HG03103 (cell line): ENCODE data around the gene SNAP25.

Experiments used
- ATAC-seq: cut with Tn5 transposase; IDR thresholded peaks from one replicate; pipeline ENCODE4 v1.9.1; 2021; ENCODE audit warnings: low read depth; ENCODE audit not compliant: unreplicated experiment

The SNAP25 gene

DNA sequence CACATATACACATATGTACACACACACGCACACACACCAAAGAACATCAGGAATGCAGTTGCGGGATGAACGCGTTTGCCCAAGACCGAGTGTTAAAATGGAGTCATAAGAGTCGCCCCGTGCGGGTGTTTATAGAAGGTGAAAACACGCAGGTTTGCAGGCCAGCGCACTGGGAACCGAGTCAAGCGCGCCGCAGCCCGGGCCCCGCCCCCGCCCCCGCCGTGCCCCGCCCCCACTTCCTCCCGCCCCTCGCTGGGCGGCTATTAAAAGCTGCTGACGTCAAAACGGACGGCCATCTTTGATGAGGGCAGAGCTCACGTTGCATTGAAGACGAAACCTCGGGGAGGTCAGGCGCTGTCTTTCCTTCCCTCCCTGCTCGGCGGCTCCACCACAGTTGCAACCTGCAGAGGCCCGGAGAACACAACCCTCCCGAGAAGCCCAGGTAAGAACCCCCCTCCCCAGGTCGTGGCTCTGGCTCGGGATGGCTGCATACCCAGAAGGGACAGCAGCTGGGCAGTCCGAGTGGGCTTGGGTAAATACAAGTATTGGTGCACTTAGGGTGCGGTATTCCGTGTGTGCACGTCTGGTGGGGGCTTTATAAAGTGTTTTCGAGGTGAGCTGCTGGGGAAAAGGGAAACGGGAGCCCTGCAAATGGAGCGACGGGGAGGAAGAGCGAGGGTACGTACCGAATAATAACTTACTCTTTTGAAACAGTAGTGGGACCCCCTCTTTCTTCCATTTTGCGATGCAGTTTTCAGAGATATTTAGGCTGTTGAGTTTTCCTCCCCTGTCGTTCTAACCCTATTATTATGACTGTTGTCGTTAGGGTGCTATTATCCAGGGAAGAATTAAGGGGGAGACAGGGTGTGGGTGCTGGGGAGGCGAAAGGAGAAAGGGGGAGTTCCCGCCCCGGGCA is at the start of gene SNAP25:
TSS of gene SNAP25 (plus strand) at position 295 of the 916 bp plus-strand sequence. CDS start 56,662 bp downstream, outside the sequence.
- ATAC-seq, result no peak

DNA sequence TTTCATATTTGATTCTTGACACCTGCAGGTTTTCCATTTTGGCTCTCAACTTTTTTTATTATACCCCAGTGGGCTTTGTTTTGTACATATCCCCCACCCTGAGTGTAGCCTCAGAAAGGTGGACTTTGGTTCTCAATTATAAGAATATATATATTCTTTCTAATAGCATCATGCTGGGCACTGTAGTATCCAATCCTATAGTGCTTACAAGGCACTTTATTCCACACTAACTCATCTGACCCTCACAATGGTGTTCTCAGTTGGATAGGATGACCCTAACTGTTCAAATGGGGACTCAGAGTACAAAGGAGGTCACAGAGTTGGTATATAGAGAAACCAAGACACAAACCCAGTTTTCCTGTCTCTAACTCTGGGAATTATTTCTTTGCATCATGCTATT is 48.9 kb upstream of the SNAP25 start:
- no peak for ATAC-seq

DNA sequence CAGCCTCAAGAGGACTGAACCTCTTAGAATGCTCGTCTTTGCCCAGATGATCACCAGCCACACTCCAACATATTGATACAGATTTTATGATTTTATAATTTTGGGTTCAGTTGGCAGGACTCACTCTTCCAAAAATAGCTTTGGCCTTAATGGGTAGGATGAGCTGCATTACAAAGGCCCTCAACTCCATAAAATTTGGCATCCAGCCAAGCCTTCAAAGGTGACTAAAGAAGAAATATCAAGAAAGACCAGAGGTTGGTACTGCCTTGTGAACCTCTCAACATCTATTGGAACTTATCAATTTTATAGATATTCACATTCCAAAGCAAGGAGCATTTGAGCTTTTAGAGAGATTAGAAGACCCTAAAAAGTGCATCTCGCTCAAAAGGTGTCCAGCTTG is 48.4 kb upstream of the SNAP25 start:
- no peak for ATAC-seq

DNA sequence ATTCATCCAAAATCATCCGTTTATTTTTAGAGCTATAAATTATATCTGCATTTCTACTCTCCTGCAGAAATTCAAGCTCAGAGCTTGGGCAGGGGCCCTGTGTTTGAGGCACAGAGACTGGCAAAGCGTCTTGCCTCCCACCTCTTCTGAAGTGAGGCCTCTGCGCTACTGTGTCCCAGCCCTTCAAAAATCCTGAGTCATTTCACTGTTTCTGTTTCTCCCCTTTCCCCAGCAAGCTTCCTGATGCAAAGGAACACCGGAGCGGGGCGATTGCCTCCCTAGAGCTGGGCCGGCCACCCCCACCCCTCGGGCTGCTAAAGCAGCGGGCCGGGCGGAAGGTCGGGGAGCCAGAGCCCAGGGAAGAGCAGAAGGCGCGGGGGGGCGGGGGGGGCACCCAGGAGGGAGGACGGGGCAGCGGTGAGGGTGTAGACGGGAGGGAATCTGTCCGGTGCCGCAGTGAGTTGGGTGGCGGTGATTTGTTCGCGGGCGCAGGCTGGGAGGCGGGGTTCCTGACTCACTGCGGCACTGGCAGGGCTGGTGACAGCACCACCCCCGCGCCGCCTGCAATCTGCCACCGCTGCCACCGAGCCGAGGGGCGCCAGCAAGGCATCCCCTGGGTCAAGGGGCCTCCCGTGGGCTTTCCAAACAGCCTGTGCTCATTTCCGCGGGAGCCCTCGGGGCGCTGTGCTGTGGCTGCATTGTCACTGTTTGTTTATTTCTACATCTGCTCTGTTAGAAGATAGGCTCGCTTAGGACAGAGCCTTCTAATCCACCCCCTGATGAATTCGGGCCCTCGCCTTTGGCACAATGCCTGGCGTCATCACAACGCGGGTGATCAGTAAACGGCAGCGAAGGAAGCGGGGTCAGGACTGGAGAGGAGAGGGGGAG is 46.5 kb upstream of the SNAP25 start:
- no peak for ATAC-seq

DNA sequence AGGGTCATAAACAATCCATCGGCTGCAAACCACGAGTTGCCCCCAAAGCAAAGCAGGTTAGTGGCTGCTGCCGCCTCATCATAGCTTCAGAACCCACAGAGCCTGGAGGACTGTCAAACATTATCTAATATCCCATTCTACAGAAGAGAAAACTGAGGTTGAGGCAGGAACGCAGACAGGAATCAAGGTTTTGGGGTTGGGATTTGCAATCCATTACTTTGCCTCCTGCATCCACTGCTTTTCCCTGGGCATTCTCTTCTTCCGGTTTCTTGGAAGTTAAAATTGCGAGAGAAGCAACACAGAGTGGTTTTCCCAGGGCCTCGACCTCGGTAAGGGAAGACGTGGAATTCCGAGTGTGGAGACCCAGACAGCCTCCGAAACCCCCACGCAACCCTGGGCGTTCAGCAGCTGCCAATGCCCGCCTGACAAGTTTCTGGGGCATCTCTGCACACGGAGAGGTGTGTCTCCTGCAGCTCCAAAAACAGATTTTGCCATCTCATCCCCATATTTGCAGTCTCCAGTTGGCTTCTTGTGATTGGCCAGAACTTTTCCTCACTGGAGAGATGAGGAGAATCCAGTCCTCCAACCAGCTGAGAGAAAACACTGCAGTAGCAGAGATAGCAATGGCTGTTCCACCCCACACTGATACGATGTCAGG is 45.5 kb upstream of the SNAP25 start:
- no peak for ATAC-seq

DNA sequence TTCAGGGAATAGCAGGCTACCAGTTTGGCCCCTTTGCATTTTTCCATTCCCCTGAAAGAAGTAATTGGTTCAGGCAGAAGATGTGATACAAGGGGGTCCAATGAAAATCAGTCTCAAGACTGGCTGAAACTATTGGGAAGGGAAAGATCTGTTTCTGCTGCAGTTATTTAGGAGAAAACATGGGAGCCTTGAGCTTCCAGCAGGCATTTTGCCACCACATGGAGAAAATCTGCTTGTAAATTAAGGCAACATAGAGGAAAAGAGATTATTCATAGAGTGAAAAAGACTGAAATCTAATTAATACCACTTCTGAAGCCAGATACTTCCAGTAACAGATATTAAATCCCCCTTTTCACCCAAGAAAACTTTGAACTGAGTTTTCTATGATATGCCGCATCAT is 44.2 kb upstream of the SNAP25 start:
- ATAC-seq, result no peak

DNA sequence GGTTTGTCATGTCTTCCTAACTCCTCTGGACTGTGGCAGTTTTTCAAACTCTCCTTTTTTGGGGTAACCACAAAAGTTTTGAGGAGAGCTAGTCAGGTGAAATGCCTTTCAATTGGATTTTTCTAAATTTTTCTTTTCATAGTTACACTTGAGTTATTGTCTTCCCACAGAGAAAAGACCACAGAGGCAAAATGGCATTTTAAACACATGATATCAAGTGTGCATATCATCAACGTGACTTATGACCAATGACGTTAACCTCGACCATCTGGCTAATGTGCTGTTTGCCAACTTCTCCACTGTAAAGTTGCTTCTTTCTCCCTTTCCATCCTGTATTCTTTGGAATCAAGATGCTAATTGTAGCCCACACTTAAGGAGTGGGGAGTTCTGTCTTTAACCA is 41.3 kb upstream of the SNAP25 start:
- no peak for ATAC-seq

DNA sequence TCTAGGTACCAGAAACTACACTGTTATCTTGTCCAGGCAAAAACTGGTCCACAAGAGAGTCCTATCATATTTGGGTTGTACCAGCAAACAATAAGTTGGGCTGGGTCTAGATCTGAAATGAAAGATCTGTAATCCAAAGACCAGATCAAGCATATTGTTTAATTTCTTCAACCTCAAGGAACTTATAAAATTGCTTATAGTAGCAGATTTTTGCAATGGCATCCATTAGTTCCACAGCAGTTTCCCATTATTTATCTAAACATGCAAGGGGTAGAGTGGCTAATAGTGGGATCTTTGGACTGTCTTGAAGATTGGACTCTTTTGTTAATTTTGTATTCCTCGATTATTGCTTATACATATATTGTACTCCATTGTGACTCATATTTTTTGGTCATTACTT is 40.5 kb upstream of the SNAP25 start:
- no peak for ATAC-seq

DNA sequence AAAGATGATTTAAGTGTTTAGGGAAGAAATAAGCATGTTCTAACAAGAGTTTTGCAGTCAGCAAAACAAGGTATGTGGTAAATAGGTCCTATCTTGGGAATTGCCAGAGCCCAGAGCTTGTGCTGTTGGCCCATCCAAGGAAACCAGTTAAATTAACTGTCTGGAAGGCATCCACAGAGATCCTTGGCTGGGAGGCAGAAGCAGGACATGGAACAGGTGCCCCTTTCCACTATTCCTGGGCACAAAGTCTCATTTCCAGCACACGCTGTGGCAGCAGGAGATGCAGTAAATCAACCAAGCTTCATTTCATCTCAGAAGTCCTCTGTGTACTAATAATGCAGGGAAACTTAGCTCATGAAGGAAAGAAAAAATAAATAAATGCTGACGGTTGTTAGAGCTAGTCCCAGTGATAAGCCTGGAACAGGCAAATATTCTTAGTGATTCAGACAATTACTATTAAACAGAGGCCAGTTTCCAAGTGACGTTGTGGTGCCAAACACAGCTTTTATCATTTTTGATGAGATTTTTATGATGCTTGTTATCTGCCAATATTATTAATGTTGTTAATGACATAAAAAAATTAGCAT is 39.8 kb upstream of the SNAP25 start:
- ATAC-seq, result no peak

DNA sequence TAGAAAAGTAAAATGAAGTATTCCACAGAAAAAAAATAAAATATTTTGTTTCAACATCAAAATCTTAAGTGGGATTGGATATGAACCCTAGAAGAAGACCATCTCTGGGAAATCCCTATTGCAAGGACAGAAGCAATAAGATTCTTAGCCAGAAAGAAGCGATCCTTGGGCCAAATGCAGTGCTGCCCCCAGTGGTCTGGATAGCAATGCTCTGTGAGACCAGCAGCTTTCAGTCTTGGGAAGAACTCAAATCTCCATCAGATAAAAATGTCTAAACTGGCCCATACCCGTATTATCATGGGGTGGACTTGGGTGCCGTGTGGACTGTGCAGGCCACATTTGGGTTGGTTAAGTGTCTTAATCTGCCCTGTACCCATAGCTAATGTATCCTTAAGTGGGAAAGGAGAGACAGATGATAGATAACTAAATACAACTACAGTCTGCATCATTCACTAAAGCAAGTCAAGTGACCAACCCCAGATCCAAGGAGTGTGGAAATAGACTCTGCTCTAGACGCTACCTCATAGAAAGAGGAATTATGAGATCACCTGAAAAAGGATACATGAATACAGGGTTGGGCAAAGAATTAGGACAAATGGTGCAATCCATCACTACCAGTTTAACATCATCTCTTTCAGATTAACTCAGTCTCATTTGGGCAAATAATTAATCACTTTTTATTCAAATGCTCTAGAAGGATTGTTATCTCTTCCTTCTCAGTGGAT is 38.9 kb upstream of the SNAP25 start:
- no peak for ATAC-seq

DNA sequence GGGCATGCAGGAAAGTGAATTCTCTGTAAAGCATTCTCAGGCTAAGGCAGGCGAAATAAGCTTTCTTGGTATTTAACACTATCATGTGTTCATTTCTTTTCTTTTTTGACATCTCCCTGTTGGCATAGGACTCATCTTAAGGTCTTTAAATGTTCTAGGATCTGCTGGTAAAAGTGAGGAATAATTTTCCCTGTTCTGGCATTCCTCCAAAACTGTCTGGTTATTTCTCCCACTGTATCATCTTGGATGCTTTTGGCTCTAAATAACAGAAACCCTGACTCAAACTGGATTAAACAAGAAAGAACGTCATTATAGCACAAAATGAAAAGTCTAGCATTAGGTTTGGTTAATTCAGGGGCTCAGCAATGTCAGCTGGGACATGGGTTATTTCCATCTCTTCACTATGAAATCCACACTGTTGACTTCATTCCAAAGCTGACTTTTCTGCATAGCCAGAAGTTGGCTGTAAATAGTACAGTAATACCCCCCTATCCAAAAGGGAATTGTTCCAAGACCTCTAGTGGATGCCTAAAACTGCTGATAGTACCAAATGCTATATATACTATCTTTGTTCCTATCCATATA is 37.9 kb upstream of the SNAP25 start:
- no peak for ATAC-seq

DNA sequence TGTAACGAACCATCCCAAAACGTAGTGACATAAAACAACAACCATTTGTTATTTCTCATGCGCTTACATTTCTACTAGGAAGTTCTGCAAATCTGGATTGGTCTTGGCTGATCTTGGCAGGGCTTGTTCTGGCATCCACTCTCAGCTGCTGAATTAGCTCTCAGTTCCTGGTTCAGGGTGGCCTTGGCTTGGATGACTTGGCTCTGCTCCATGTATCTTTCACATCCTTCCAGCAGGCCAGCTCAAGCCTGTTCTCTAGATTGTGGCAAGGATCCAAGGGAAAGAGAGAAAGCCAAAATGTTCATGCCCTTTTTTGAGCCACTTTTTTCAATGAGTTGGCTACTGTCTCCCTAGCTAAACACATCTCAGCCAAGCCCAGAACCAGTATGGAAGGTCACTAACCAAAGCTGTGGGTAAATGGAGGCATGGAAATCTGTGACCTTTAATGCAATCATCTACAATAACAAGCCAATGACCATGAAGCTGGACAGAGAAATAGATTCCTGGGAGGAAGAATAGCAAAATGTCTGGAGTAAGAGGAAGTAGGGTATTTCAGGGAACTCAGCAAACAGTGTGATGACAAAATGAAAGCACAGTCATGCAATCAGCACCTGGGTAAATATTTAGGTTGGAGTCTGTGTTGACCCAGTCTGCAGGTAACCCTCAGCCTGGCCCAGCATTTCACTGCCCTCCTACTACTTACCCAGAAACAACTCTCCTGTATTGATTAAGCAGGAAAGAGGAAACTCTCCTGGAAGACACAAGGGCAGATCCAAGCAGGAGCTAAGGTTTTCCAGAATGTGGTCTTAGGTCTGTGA is 32.7 kb upstream of the SNAP25 start:
- ATAC-seq, result no peak

DNA sequence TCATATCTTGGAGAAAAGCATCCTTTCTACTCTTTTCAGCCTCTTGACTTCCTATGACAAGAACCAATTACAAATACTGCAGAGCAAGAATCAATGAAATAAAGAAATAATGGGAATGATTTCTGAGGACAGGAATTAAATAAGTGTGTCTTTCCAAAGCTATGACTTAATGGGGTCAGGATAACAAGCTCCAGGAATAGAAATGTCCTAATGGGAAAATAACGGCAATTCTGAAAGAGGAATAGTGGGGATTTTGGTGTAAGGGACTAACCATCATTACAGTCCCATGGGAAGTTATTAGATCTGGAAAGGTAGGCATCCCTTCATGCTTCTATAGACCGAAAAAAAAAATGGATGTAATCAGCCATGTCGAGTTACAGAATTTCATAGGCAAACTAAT is 28.2 kb upstream of the SNAP25 start:
- no peak for ATAC-seq

DNA sequence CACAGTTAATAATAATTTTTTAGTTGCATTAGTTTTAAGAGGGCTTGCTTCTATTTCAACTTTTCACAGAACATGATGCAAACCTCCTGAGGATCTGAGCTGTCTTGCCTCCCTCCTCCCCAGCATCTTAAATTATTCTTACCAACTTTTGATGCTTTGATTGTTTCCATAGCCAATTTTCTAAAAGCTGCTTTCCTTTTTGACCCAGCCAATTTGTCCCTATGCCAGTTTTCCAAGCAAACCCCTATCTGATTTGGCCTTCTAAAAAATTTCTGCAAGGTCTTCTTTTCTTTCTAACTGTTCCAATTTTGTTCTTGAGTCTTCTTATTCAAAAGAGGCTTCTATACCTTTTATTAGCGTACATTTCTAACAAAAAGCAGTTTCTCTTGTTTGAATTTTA is 26.5 kb upstream of the SNAP25 start:
- no peak for ATAC-seq

DNA sequence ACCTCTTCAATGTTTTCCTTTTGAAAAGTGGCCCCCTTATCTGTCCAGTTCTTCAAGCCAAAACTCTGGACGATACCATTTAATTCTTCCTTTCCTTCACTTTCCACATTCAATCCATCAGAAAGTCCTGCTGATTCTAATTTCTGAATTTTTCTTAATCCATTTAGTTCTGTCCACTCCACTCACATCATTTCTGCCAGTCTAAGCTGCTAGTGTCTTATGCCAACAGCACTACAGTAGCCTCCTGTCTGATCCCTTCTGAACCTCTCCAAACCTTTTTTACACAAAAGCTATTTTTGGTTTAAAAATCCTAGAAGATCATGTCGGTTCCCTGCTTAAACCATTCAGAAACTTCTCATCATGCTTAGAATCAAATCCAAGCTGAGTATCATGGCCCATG is 24.5 kb upstream of the SNAP25 start:
- no peak for ATAC-seq

DNA sequence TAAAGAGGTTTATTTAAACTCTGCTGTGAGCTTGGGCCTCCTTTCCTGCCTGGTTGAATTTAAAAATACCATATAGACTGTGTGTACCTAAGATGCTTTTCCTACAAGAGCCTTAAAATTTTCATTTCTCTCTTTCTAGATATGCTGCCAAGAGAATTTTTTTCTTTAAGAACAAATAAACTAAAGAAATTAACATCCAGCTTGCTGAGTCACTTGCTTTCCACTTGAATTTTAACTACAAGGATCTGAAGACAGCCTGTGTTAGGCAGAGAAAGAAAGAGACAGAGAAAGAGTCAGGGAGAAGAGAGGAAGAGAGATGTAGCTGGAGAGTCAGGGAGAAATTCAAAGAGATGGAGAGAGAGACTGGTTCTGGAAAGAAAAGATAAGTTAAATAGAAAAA is 18.3 kb upstream of the SNAP25 start:
- ATAC-seq, result no peak

DNA sequence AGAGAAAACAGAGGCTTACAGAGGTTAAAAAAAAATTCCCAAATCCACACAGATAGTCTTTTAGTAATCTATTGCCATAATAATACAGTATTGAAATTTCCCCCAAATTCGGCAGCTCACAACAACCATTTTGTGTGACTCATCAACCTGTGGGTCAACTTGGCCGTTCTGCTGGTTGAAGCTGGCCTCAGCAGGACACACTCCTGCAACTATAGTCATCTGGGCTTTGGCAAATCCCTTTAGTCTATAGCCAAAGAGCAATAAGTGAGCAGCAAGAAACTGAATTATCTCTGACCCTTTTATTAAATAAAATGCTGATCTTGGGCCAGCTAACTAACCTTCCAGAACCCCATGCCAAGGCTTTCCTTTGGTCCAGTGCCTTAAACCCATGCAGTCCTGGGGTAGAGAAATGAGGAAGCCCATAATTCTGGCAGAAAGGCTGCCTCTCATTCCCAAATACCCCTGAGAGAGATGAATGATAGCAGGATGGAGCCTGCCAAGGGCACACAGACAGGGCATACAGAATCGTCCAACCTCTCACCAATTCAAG is 17.2 kb upstream of the SNAP25 start:
- ATAC-seq, result no peak

DNA sequence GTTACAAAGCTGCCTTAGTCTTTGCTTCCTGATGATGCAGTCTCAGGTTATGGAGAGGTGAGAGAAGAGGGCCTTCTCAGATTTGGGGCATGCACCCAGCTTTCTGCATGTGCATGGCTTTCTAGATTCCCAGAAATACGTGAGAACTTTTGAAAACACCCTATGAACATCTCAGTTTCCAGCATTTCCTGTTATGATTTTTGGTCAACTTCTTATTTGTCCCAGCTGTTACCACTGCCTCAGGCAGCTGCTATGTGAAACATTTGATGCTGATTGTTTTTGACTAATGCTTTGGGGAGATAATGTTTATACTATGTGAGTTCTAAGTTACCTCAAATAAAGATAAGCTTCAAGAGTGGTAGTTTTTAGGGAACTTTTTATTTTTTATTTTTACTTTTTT is 9.5 kb upstream of the SNAP25 start:
- ATAC-seq, result no peak

DNA sequence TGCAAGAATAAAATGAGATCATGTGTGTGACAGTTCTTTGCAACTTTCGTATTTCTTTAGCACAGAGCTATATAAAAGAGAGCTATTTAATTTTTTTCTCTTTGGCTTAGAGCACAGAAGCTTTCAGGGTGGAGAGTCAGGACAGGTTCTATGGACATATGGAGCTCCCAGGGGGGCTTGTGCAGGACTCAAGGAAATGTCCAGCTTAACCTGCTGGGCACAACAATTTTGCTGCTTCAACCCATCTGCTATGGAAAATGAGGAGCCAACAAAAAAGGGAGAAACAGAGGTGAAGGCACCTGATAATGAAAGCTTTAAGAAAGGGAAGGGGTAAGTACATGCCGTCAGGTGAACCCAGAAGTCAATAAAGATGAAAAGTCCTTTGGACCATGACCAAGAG is 5.1 kb upstream of the SNAP25 start:
- no peak for ATAC-seq
